IMR-90 (cell line): ENCODE results near the gene CDH13. TPM values are rescaled to one million over a fixed set of nuclear protein-coding genes. Genes with fewer than 3 reads are reported as not detected.

ENCODE experiments used
- ATAC-seq: fragments of 200-7000 bp; cut with Tn5 transposase; 2 replicates; pipeline ENCODE4 v1.9.1; 2020; ENCODE audit warnings: low read depth, mild to moderate bottlenecking, moderate library complexity
- BruUV-seq: library from RNA; stranded (reverse); fragments of 400-500 nt; replicated peaks from 2 replicates; lab custom pipeline; 2021; lab: Mats Ljungman, UMichigan
- CTCF ChIA-PET: fragments of 300-600 bp; formaldehyde crosslinking; extraction: SDS; loops from one replicate; lab custom pipeline; 2021; ENCODE audit warnings: antibody characterized with exemption; lab: Yijun Ruan, JAX
- POLR2A ChIA-PET: fragments of 300-600 bp; sonication (Branson Sonifier 250); formaldehyde crosslinking; loops from one replicate; lab custom pipeline; 2022; ENCODE audit warnings: antibody characterized with exemption; ENCODE audit not compliant: unreplicated experiment; lab: Charles Lee
- DNase-seq: peaks from one replicate; pipeline ENCODE4 v3.0.0; 2013
- H2AFZ ChIP-seq: replicated peaks from 2 replicates; pipeline ENCODE3; 2013; ENCODE audit warnings: low read length, mild to moderate bottlenecking; ENCODE audit not compliant: poor library complexity
- H2AK5ac ChIP-seq: 2 replicates; pipeline ENCODE4 v1.6.1; 2013; ENCODE audit warnings: low read depth, low read length, inconsistent platforms
- H2AK9ac ChIP-seq: replicated peaks from 2 replicates; pipeline ENCODE3; 2013; ENCODE audit warnings: mild to moderate bottlenecking, low read depth, low read length, moderate library complexity; ENCODE audit not compliant: poor library complexity
- H2BK120ac ChIP-seq: 2 replicates; pipeline ENCODE4 v1.6.1; 2013; ENCODE audit warnings: low read depth, low read length, inconsistent platforms
- H2BK15ac ChIP-seq: 3 replicates; pipeline ENCODE4 v1.6.1; 2013; ENCODE audit warnings: low read depth, low read length, inconsistent platforms
- H2BK20ac ChIP-seq: 2 replicates; pipeline ENCODE4 v1.6.1; 2013; ENCODE audit warnings: low read depth, mild to moderate bottlenecking, inconsistent platforms, low read length, moderate library complexity
- H2BK5ac ChIP-seq: 2 replicates; pipeline ENCODE4 v1.6.1; 2013; ENCODE audit warnings: mild to moderate bottlenecking, low read depth, low read length, inconsistent platforms; ENCODE audit not compliant: poor library complexity, severe bottlenecking
- H3K14ac ChIP-seq: replicated peaks from 2 replicates; pipeline ENCODE4 v1.6.1; 2013; ENCODE audit warnings: low read depth, low read length, inconsistent platforms
- H3K18ac ChIP-seq: 2 replicates; pipeline ENCODE4 v1.6.1; 2013; ENCODE audit warnings: low read depth, low read length, control low read depth
- H3K23ac ChIP-seq: 2 replicates; pipeline ENCODE4 v1.6.1; 2013; ENCODE audit warnings: low read depth, low read length, inconsistent platforms
- H3K27ac ChIP-seq: 2 replicates; pipeline ENCODE4 v1.5.1; 2013; ENCODE audit warnings: mild to moderate bottlenecking, control low read depth, low read length; ENCODE audit not compliant: insufficient read depth
- H3K27me3 ChIP-seq: 2 replicates; pipeline ENCODE4 v1.6.1; 2013; ENCODE audit warnings: low read length; ENCODE audit not compliant: control insufficient read depth, insufficient read depth
- H3K36me3 ChIP-seq: 2 replicates; pipeline ENCODE4 v1.6.1; 2013; ENCODE audit warnings: low read length, mixed read lengths; ENCODE audit not compliant: control insufficient read depth, insufficient read depth
- H3K4ac ChIP-seq: 2 replicates; pipeline ENCODE4 v1.6.1; 2013; ENCODE audit warnings: low read depth, low read length, inconsistent platforms
- H3K4me1 ChIP-seq: 2 replicates; pipeline ENCODE4 v1.6.1; 2013; ENCODE audit warnings: low read length, mixed read lengths; ENCODE audit not compliant: control insufficient read depth, insufficient read depth
- H3K4me2 ChIP-seq: 2 replicates; pipeline ENCODE4 v1.6.1; 2013; ENCODE audit warnings: low read depth, mild to moderate bottlenecking, control low read depth, low read length, moderate library complexity
- H3K4me3 ChIP-seq: 2 replicates; pipeline ENCODE4 v1.5.1; 2013; ENCODE audit warnings: low read depth, mild to moderate bottlenecking, control low read depth, low read length, moderate library complexity; ENCODE audit not compliant: insufficient read depth
- H3K56ac ChIP-seq: 2 replicates; pipeline ENCODE4 v1.6.1; 2013; ENCODE audit warnings: low read length, inconsistent platforms; ENCODE audit not compliant: insufficient read depth; ENCODE audit errors: extremely low read depth
- H3K79me1 ChIP-seq, 2 experiments: 2 replicates each; pipeline ENCODE4 v1.6.1; 2013; ENCODE audit warnings: low read length in 2 of 2, inconsistent platforms in 1 of 2, low read depth in 1 of 2
- H3K9ac ChIP-seq: 2 replicates; pipeline ENCODE4 v1.6.1; 2013; ENCODE audit warnings: low read depth, low read length, control low read depth
- H3K9me1 ChIP-seq: 2 replicates; pipeline ENCODE4 v1.6.1; 2013; ENCODE audit warnings: low read length, inconsistent platforms; ENCODE audit not compliant: insufficient read depth
- H3K9me3 ChIP-seq: 2 replicates; pipeline ENCODE4 v1.6.1; 2013; ENCODE audit warnings: low read length; ENCODE audit not compliant: control insufficient read depth, insufficient read depth
- H4K20me1 ChIP-seq: 2 replicates; pipeline ENCODE4 v1.6.1; 2013; ENCODE audit warnings: low read length, inconsistent platforms; ENCODE audit not compliant: insufficient read depth
- H4K5ac ChIP-seq: 2 replicates; pipeline ENCODE4 v1.6.1; 2013; ENCODE audit warnings: mild to moderate bottlenecking, low read depth, low read length, control low read depth
- H4K8ac ChIP-seq, 2 experiments: 2 replicates each; pipeline ENCODE4 v1.6.1; 2013; ENCODE audit warnings: low read depth in 2 of 2, low read length in 2 of 2, control low read depth in 1 of 2, inconsistent platforms in 1 of 2
- H4K91ac ChIP-seq: 2 replicates; pipeline ENCODE4 v1.6.1; 2013; ENCODE audit warnings: low read depth, low read length, inconsistent platforms; ENCODE audit not compliant: insufficient read depth
- BHLHE40 ChIP-seq: fragments of 150-350 bp; IDR thresholded peaks from 2 replicates; pipeline ENCODE4 v1.6.1; 2016; ENCODE audit warnings: mild to moderate bottlenecking, low read depth, low read length
- FOS ChIP-seq: fragments of 150-350 bp; IDR thresholded peaks from 2 replicates; pipeline ENCODE4 v1.6.1; 2016; ENCODE audit warnings: low read depth, low read length
- MAFK ChIP-seq: IDR thresholded peaks from 2 replicates; pipeline ENCODE4 v1.6.1; 2012; ENCODE audit warnings: low read depth, low read length, improper control_type of control experiment
- RAD21 ChIP-seq: IDR thresholded peaks from 2 replicates; pipeline ENCODE4 v1.6.1; 2012; ENCODE audit warnings: low read length, improper control_type of control experiment
- RCOR1 ChIP-seq: IDR thresholded peaks from 2 replicates; pipeline ENCODE4 v1.6.1; 2012; ENCODE audit warnings: mild to moderate bottlenecking, low read length, improper control_type of control experiment; ENCODE audit not compliant: insufficient replicate concordance
- RFX5 ChIP-seq: IDR thresholded peaks from 2 replicates; pipeline ENCODE4 v1.8.0; 2012; ENCODE audit warnings: low read depth, mild to moderate bottlenecking, low read length, moderate library complexity
- SMC3 ChIP-seq: fragments of 150-350 bp; IDR thresholded peaks from 2 replicates; pipeline ENCODE4 v1.6.1; 2016; ENCODE audit warnings: low read depth, mild to moderate bottlenecking, antibody characterized with exemption, low read length, moderate library complexity
- WGBS, 2 experiments: methylation state at CpG; one replicate each; pipeline versions ENCODE4 v1.1.5 to v1.1.7; 2013; ENCODE audit warnings: missing lambda C conversion rate in 2 of 2; ENCODE audit not compliant: insufficient read length in 1 of 2; ENCODE audit errors: extremely low coverage in 2 of 2; 5-methylcytosine and 5-hydroxymethylcytosine counted together
- dilution Hi-C: fragments of 300-500 bp; cut with HindIII; formaldehyde crosslinking; loops from one replicate; pipeline ENCODE4 v1.14.3; 2018; ENCODE audit warnings: low sequenced_read_pairs; ENCODE audit not compliant: unreplicated experiment
- in situ Hi-C: fragments of 300-500 bp; cut with MboI; formaldehyde crosslinking; loops from 3 replicates; pipeline ENCODE4 v1.14.3; 2019; ENCODE audit warnings: low sequenced_read_pairs, inconsistent platforms, mixed read lengths
- intact Hi-C: fragments of 100-400 bp; cut with micrococcal nuclease; formaldehyde crosslinking; loops from 2 replicates; pipeline ENCODE4 v1.10.0; 2022
- polyA plus RNA-seq, 3 experiments: library from polyadenylated mRNA; depleted of rRNA; stranded (reverse); fragments of >200 nt; gene quantifications; 2 replicates each; pipeline ENCODE4 v1.2.3, GENCODE V29; 2012; ENCODE audit warnings: low replicate concordance in 1 of 3
- total RNA-seq: library from RNA; depleted of rRNA; stranded (reverse); fragments of >200 nt; gene quantifications from 2 replicates; pipeline ENCODE4 v1.2.3, GENCODE V29; 2012
- TF ChIP-seq, protein P1 (sequence below): fragments of 150-350 bp; IDR thresholded peaks from 2 replicates; pipeline ENCODE4 v1.6.1; 2017; ENCODE audit warnings: mild to moderate bottlenecking, antibody characterized with exemption, low read length, low read depth
- TF ChIP-seq, protein P2 (sequence below): conservative IDR thresholded peaks from 2 replicates; pipeline ENCODE4 v1.5.1; 2012; ENCODE audit warnings: mild to moderate bottlenecking, low read depth, low read length, improper control_type of control experiment

CDH13 gene
- total and polyA plus RNA-seq, 2 of the 4 experiments (the other 2 are of a cell fraction) = 61.6 to 74.7 TPM

DNA sequence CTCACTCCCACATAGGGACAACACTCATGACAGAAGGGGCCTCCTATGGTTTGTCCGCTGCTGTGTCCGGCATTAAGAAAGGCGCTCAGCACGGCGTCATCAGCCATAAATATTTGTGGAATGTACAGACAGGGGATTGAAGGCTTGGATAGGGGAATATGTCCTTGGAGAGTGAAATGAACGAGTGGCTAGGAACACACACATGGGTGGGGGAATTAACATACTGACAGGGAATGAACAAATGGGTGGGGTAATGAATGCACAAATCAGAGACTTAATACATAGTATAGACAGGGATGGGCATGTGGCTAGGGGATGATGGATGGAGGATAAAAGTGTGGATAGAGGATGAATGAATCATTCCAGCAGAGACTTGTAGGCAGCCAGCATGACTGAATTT, 1027.0 kb downstream of the CDH13 start:
- Histone ChIP-seq H4K20me1 (no peaks in the 10 kb centered on the region), H3K4ac (no peak overlapping the region), H2BK20ac (no peak overlapping the region), H3K9me1 (peaks cover 3% of the 10 kb centered on the region; the same call in 1 of the 2 replicates), H3K56ac (no peak overlapping the region), H4K8ac (no peak overlapping the region), H3K23ac (no peak overlapping the region), H2BK120ac (no peak overlapping the region), H3K4me3 (no peak overlapping the region), H3K9me3 (no peaks in the 10 kb centered on the region), H3K27ac (no peak overlapping the region), H2AK9ac (no peak overlapping the region), H3K18ac (no peak overlapping the region), H2BK15ac (no peak overlapping the region), H3K4me1 (no peaks in the 10 kb centered on the region), H2AK5ac (no peak overlapping the region), H2BK5ac (no peak overlapping the region), H3K14ac (no peak overlapping the region), H2AFZ (no peak overlapping the region), H3K27me3 (no peaks in the 10 kb centered on the region), H3K9ac (no peak overlapping the region), H3K4me2 (no peak overlapping the region; the same call in 1 of the 2 replicates), H4K91ac (no peak overlapping the region), H4K5ac (no peak overlapping the region), H3K36me3 (no peaks in the 10 kb centered on the region), H3K79me1 (no peaks in the 10 kb centered on the region)
- intact Hi-C loops = no loop called here
- ChIA-PET POLR2A (interaction anchor here (0.6 kb wide), 1 partner anchor 11 kb away, joined by 4 read pairs; no protein-coding TSS in a partner anchor), CTCF (no interaction called here)
- 80% methylated on average over 1 of the region's 6 CpGs; no CpG with 5 or more reads in 1 of the 2 experiments for WGBS, 2 experiments
- in situ Hi-C loops = no loop called here
- ATAC-seq (no peak), DNase-seq (peak; percentile 38)
- no peak for TF ChIP-seq BHLHE40
- TF ChIP-seq RAD21 = no peak
- no peak for TF ChIP-seq SMC3
- TF ChIP-seq MAFK = no peak
- no peak for TF ChIP-seq FOS
- TF ChIP-seq, protein P1, sequence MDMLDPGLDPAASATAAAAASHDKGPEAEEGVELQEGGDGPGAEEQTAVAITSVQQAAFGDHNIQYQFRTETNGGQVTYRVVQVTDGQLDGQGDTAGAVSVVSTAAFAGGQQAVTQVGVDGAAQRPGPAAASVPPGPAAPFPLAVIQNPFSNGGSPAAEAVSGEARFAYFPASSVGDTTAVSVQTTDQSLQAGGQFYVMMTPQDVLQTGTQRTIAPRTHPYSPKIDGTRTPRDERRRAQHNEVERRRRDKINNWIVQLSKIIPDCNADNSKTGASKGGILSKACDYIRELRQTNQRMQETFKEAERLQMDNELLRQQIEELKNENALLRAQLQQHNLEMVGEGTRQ = no peak
- TF ChIP-seq RFX5 = no peak
- TF ChIP-seq, protein P2, sequence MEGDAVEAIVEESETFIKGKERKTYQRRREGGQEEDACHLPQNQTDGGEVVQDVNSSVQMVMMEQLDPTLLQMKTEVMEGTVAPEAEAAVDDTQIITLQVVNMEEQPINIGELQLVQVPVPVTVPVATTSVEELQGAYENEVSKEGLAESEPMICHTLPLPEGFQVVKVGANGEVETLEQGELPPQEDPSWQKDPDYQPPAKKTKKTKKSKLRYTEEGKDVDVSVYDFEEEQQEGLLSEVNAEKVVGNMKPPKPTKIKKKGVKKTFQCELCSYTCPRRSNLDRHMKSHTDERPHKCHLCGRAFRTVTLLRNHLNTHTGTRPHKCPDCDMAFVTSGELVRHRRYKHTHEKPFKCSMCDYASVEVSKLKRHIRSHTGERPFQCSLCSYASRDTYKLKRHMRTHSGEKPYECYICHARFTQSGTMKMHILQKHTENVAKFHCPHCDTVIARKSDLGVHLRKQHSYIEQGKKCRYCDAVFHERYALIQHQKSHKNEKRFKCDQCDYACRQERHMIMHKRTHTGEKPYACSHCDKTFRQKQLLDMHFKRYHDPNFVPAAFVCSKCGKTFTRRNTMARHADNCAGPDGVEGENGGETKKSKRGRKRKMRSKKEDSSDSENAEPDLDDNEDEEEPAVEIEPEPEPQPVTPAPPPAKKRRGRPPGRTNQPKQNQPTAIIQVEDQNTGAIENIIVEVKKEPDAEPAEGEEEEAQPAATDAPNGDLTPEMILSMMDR = no peak
- no peak for TF ChIP-seq RCOR1
- BruUV-seq = no TSS peak
- dilution Hi-C loops = no loop called here
